Raji (cell line): Measurements from ENCODE around the gene RREB1.

Source experiments
- POLR2A ChIP-seq: IDR thresholded peaks from 2 replicates; pipeline ENCODE4 v1.6.1; 2011; ENCODE audit warnings: low read depth, low read length, control low read depth; ENCODE audit not compliant: insufficient read depth

RREB1 gene

DNA sequence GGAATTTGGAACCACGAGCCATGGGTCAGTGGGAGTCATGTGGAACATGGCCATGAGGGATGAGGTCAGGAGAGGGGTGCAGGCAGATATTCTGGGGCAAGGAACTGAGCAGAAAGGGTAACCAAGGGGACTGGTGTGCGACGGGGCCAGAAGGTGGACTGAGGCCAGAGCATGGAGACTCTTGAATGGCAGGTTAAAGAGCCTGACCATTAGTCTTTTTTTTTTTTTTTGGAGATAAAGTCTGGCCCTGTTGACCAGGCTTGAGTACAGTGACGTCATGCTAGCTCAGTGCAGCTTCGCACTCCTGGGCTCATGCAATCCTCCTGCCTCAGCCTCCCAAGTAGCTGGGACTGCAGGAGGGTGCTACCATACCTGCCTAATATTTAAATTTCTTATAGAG is 64.0 kb downstream of the RREB1 start:
- no peak for TF ChIP-seq POLR2A

DNA sequence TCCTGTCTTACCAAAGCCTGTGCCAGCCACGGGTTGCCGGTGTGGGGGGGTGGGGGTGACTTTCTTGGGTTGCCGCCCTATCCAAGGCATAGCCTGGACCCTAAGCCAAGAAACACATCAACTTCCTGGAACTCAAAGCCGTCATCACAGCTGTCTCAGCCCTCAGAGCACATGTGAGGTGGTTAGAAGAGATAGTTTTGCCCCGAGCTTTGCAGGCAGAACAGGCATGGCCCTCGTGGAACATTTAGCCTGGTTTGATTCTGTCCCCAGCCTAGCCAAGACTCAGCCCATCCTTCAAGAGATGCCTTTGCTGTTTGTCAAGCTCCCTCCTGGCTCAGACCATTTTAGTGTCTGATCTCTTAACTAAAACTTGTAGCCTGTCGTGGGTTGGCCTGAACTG is 64.9 kb downstream of the RREB1 start:
- TF ChIP-seq POLR2A, result no peak

DNA sequence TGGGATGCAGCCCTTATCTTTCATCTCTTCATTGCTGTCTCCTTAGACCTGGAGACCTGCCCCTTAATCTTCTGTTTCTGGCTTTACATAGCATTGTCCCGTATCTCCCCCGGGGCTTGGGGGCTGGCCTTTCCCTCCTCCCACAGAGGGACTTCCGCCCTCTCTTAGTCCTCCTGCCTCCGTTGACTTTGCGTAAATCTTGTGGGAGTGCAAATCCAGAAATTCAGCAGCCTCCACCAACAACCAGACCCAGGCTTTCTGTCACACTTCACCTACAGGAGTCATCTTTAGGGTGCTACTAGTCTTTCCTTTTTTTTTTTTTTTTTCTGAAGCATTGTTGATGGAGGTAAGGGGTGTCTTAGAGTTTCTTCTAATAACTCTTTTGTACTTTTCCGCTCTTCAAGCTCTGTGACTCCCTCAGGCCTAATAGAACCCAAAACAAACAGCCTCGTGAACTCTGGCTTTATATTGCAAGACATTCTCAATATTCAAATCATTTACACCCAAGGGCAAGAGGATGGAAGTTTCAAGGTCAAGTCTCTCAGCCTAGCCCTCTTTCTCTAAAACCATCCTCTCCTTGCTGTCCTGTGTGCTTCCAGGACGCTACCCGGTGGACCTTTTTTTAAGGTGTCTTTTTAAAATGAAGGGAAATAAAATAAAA is 66.2 kb downstream of the RREB1 start:
- TF ChIP-seq POLR2A, result no peak

DNA sequence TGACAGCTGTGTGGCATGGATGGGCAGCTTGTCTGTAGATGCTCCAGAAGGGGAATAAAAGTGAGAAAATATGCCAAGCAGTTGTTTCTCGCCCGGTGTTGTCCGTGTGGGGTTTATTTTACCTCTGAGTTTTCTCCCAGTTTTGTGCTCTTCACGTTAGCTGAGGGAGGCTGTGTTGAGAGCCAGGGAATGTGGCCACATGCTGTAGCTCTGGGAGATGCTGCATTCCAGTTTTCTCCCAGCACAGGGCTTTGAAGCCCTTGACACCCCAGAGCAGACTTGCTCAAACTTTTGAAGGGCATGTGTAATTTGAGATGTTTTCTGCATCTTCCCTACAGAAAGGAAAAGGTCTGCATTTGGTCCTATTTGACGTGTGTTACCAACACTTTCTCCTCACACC is 67.7 kb downstream of the RREB1 start:
- no peak for TF ChIP-seq POLR2A

DNA sequence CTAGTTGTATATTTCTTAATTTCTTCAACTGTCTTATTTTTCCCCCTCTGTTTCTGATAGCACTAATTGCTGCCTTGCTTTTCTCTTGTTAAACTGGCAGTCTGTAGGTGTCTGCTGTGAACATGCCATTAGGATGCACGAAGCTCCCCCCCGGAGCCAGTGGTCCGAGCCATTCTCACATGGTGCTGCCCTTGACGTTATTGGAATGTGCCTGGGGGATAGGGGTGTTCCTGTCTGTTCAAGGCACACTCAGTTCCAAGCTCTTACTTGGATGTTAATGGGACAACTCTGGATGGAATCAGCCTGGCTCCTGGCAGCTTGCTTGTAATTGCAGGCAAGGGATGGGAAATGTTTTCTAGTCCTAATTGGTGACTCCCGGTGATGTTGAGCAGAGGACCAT is 68.4 kb downstream of the RREB1 start:
- TF ChIP-seq POLR2A, result no peak

DNA sequence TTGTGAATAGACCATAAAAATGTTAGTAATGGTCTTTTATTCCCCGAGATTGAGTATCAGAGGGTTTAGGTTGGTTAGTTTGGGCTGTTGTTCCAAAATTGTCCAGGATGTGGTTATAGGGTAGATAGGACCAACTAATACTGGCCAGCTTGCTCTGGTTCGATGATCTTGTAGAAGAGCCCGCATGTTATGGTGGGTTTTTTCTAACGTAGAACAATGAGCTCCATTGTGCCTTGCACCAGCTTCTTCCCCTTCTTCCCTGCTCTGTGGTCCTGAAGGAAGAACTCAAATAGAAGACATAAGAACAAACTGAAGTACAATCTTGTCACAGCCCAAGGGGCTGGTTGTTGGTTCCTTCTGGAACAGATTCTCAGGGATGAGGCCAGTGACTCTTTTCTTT is 70.5 kb downstream of the RREB1 start:
- no peak for TF ChIP-seq POLR2A

DNA sequence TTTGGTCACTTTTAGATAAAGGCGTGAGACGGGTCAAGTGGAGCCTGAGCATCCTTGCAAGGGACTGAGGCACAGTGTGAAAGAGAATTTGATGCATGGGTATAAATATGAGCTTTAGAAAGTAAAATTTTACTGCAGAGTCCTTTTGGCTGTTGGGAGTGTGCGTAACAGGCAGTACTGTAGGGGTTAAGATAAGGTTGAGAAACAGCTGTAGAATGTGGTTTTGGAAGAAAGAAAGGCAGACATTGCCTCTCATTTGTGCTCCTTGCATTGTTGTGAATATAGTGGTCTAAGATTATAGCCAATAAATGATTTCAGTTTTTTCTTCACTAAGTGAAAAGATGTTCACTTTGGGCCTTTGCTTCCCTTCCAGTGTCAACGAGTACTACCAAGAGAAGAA is 73.0 kb downstream of the RREB1 start:
- TF ChIP-seq POLR2A, result no peak

DNA sequence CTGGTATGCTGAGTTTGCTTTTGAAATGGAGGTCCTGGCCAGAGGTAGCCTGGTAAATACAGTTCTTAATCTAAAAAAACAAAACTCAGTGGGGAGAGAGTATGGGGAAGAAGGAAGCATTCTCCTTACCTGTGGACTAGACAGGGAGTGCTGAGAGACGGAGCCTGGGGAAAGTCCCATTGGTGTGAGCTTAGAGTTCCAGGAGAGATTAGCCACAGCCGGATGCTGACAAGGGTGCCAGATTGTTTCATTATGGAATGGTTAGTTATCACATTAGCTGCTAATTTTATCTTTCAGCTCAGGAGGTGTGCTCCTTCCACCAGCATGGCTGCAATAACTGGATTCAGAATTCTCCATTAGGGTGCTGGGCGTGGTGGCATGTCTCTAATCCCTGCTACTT is 75.9 kb downstream of the RREB1 start:
- no peak for TF ChIP-seq POLR2A

DNA sequence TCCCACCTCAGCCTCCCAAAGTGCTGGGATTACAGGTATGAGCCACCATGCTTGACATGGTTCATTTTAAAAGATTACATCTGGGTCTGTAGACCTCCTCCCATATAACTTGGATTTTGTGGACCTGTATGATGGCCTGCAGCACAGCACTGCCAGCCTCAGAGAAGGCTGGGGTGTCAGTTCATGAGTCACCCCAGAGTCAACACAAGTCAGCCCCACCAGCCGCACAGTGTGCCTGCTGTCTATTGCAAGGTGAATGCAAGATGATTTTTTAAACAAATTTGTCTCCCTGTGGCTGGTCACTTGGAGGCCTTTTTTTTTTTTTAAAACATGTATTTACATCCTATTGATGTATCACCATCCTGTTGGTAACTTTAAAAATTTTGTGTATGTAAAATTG is 76.7 kb downstream of the RREB1 start:
- TF ChIP-seq POLR2A, result no peak

DNA sequence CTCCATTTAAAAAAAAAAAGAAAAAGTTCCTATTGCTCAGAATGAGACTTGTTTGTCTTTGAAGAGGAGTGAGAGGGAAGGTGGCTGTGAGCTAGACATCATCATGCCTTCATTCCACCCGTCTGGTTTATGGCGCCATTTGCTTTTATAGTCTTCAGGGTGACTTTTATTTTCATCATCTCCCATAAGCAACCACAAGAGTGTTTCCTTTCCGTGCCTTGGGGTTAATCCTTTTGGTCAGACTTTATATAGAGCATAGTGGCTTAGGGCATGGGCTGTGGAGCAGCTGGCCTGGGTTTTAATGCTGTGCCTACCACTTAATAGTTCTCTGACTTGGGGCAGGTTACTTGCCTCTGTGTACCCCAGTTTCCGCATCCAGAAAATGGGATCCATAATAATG is 77.8 kb downstream of the RREB1 start:
- no peak for TF ChIP-seq POLR2A

DNA sequence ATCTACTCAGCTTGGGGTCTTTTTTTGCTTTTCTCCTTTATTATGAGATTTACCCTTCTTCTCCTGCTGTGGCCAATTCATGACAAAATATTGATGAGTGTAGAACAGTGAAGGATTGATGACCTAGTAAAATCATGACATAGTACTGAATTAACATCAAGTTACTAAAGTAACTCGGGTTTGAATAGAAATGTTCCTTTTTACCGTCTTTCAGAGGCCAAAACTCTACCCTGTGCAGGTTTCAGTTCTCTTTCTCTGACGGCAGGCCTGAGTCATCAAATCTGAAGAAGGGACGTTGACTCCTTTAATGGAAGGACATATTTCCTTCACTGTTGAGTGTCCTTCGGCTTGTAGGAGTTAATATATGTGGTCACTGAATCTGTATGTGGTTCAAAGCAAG is 80.7 kb downstream of the RREB1 start:
- TF ChIP-seq POLR2A, result no peak

DNA sequence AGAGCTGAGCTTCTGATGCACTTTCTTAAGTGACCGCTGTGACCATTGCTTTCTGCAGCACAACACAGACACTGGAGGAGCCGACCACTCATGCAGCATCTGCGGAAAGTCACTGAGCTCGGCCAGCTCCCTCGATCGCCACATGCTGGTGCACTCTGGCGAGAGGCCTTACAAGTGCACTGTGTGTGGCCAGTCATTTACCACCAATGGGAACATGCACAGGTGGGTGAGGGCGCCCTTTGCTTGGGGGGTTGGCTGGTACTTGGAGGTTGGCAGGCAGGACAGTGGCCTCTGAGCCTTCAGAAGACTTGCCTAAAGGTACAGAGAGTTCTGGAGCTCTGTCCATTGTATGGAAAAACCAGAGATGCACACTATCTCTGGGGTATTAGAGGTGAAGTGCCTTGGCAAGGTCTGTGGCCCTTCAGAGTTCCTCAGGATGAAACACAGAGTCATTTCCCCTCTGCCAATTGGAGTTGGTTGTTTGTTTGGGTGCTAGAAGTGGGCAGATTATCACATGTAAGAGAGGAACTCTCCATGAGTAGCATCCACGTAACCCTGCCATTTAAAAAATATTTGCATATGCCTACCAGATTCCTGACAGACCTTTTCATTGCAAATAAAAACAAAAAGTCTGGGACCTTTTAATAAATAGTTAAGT is 81.5 kb downstream of the RREB1 start:
- no peak for TF ChIP-seq POLR2A

DNA sequence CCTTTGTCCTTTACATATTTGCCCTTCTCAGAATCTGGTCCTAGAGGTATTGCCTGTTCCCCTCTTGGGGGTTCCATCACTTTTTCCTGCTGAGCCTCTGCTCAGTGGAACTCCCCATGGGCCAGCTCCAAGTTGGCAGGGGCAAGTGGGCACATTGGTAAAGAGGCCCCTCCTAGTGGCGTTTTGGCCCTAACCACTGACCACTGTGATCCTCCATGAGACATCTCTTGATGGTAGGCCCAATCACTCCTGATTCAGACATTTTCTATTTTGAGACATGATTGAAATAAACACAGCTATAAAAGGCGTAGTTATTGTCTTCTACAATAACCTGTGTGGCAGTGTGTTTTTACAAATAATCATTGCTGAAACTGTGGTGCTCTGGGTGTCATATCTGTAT is 83.0 kb downstream of the RREB1 start:
- no peak for TF ChIP-seq POLR2A

DNA sequence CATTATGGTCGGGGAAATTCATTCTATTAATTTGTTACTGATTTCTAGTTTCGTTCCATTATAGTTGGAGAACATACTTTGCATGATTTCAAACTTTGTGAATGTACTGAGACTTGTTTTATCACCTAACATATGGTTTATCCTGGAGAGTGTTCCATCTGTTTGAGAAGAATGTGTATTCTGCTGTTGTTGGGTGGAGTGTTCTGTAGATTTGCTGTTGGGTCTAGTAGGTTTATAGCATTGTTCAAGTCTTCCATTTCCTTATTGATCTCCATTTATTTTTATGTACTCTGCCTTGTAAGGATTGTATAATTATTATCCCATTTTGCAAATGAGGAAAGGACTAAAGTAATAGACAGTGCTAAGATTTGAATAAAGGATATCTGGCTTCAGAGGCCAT is 85.4 kb downstream of the RREB1 start:
- no peak for TF ChIP-seq POLR2A

DNA sequence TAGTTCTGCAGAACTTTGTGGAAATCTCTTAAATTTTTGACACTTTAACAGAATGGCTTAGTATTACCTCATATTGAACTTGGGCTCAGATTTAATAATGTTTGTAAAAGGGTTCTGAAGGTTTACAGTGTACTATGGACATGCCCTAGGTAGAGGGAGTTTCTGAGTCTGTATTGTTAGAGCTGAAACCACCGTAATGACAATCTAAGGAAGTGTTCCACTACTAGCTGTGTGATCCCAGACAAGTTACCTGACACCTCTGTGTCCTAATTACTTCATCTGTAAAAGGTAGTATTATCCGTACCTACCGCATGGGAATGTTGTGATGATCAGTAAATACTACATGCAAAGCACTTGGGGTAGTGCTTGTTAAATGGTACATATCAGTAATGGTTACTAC is 86.9 kb downstream of the RREB1 start:
- no peak for TF ChIP-seq POLR2A

DNA sequence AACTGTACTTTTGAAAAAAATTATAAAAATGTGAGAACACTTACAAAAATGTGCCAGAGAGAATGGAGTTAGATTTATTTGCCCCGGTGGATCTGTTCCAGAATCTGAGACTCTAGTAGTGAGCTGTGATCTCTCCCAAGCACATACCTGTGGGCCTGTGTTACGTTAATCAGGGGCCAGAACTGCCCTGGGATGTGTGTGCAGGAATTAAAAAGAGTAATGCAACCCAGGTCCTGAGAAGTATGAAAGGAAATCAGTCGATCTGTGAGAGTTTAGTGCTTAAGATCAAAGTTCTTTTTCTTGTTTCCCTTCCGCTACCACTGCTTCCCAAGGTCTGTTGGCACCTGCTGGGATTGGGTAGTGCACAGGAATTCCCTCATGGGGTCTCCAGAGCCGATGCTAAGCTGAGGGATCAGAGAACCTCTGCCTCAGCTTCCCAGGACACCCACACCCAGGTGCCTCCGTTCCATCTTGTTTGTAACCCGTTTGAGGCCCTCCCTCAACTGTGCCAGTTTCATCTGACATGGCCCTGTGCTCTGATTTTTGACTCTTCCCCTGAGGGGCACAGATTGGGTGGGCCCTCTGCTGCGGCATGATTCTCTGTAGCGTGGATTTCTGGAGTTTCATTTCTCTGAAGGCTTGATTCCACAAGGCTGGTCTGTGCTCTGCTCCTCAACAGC is 87.7 kb downstream of the RREB1 start:
- no peak for TF ChIP-seq POLR2A

DNA sequence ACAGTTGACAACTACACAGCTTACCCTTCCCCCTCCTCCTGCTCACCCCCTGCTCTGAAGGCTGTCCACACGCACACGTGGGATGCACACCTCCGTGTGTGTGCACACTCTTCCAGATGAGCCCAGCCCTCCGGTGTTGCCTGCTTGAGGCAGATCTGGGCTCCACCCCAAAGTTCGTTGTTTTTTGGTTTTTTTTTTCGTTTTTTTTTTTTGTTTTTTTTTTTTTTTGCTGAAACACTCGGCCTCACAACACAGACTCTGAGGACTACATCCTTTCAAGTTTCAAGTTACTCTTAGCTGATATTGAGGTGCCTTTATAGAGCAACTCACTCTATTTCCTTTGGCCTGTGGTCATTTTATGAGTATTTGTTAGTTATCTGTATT is 88.2 kb downstream of the RREB1 start:
- no peak for TF ChIP-seq POLR2A

DNA sequence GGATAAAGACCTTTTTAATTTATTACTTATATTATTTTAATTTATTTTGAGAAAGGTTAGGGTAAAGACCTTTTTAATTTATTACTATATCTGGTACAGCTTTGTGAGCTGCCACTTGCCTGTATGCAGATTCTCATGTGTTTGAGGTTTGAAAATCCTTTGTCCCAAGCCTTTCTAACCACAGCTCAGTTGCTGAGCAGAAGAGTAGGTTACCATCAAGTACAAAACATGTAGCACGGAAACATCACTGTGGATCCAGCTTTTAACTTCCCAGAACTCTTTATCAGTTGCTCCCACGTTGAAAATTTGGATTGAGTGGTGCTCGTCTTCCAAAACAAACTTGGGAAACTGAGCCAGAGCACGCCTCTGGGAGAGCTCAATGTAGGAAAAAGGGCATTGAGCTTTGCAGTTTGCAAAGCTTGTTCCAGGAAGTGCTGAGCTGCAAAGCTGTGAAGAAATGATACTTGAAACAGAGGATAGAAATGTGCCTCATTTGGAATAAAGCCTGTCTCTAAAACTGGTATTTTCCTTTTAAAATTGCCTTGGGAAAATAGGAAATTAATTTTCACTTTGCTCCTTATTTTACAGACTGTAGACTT is 89.0 kb downstream of the RREB1 start:
- no peak for TF ChIP-seq POLR2A
